ENCODE measurements around the gene ULBP1.

DNA sequence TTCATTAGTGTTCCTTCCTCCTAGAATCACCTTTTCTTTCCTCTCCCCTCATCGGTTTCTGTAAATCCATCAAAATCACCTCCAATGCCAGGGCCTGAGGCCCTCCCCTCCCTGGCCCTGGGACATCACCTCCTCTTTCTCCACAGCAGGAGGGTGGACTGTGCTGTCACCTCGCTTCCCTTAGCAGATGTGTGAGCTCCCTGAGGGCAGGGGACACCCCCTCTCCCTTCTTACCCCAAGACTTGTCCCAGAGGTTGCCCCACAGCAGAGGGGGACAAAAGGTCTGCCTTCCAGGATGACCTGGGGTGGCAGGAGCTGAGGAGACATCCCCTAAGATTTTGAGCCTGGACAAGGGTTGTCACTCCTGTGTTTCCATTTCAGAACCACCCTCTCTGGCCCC is 5.9 kb downstream of the ULBP1 start:
- no peak for TF ChIP-seq ZNF416 (CRISPR knock-in tag; IDR thresholded peaks at IDR 0.05)
- TF ChIP-seq, protein P1, sequence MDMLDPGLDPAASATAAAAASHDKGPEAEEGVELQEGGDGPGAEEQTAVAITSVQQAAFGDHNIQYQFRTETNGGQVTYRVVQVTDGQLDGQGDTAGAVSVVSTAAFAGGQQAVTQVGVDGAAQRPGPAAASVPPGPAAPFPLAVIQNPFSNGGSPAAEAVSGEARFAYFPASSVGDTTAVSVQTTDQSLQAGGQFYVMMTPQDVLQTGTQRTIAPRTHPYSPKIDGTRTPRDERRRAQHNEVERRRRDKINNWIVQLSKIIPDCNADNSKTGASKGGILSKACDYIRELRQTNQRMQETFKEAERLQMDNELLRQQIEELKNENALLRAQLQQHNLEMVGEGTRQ (CRISPR knock-in tag; IDR thresholded peaks at IDR 0.05): no peak
- TF ChIP-seq, protein P2, sequence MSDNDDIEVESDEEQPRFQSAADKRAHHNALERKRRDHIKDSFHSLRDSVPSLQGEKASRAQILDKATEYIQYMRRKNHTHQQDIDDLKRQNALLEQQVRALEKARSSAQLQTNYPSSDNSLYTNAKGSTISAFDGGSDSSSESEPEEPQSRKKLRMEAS (CRISPR knock-in tag; IDR thresholded peaks at IDR 0.05): no peak

Data from WTC11 (cell line).